H1 (cell line): ENCODE results near the gene SLC35D3. TPM values are rescaled to one million over a fixed set of nuclear protein-coding genes. Genes with fewer than 3 reads are reported as not detected.

Experiments
- CTCF ChIA-PET: fragments of 300-600 bp; sonication (Branson Sonifier 250); formaldehyde crosslinking; loops from one replicate; lab custom pipeline; 2021; ENCODE audit not compliant: partially characterized antibody; lab: Charles Lee
- POLR2A ChIA-PET: fragments of 300-600 bp; sonication (Branson Sonifier 250); formaldehyde crosslinking; loops from one replicate; lab custom pipeline; 2021; ENCODE audit warnings: inconsistent platforms; ENCODE audit not compliant: partially characterized antibody; lab: Charles Lee
- DNase-seq, 2 experiments: peaks; one replicate each; pipeline versions ENCODE4 v3.0.0 to v3.0.0-alpha.2; 2010 to 2022; ENCODE audit warnings: low spot score in 2 of 2, low read depth in 1 of 2, mixed read lengths in 1 of 2
- FAIRE-seq: peaks from 2 replicates; lab custom pipeline; 2011; peaks lifted over from hg19 to GRCh38; lab: Jason Lieb, UNC
- H2AFZ ChIP-seq: 2 replicates; pipeline ENCODE4 v1.8.1; 2012; ENCODE audit warnings: low read length, inconsistent platforms
- H2AK5ac ChIP-seq: 2 replicates; pipeline ENCODE4 v1.6.1; 2013; ENCODE audit warnings: low read depth, low read length
- H2BK120ac ChIP-seq: replicated peaks from 2 replicates; pipeline ENCODE3; 2013; ENCODE audit warnings: low read depth, low read length, inconsistent platforms
- H2BK12ac ChIP-seq: 2 replicates; pipeline ENCODE4 v1.6.1; 2013; ENCODE audit warnings: low read depth, low read length
- H2BK15ac ChIP-seq: 2 replicates; pipeline ENCODE4 v1.6.1; 2013; ENCODE audit warnings: low read length
- H2BK20ac ChIP-seq: 2 replicates; pipeline ENCODE4 v1.6.1; 2013; ENCODE audit warnings: low read length
- H2BK5ac ChIP-seq: 2 replicates; pipeline ENCODE4 v1.6.1; 2013; ENCODE audit warnings: low read depth, low read length
- H3K14ac ChIP-seq: 2 replicates; pipeline ENCODE4 v1.6.1; 2013; ENCODE audit warnings: inconsistent platforms; ENCODE audit not compliant: insufficient read length
- H3K18ac ChIP-seq: 2 replicates; pipeline ENCODE4 v1.6.1; 2013; ENCODE audit warnings: low read length; ENCODE audit errors: extremely low read depth
- H3K23ac ChIP-seq: 2 replicates; pipeline ENCODE4 v1.6.1; 2013; ENCODE audit warnings: inconsistent platforms; ENCODE audit not compliant: insufficient read length
- H3K23me2 ChIP-seq: 2 replicates; pipeline ENCODE4 v1.6.1; 2013; ENCODE audit warnings: low read depth, low read length
- H3K27ac ChIP-seq: 2 replicates; pipeline ENCODE4 v1.6.1; 2011; ENCODE audit warnings: low read depth, low read length, inconsistent platforms
- H3K27me3 ChIP-seq, 4 experiments: replicated peaks in 1 of 4; 1 replicate in 1 of 4; 2 replicates in 3 of 4; pipeline versions ENCODE4 v1.6.1 to v1.8.1; 2011 to 2013; ENCODE audit warnings: low read length in 3 of 4, mild to moderate bottlenecking in 3 of 4, inconsistent platforms in 2 of 4, mixed read lengths in 2 of 4, moderate library complexity in 1 of 4; ENCODE audit not compliant: control insufficient read depth in 3 of 4, insufficient read depth in 3 of 4; ENCODE audit errors: extremely low read depth in 1 of 4
- H3K36me3 ChIP-seq, 4 experiments: 2 replicates each; pipeline versions ENCODE4 v1.6.1 to v1.8.1; 2011 to 2013; ENCODE audit warnings: mild to moderate bottlenecking in 4 of 4, low read length in 3 of 4, moderate library complexity in 2 of 4, control low read depth in 1 of 4, inconsistent platforms in 1 of 4; ENCODE audit not compliant: insufficient read depth in 4 of 4, control insufficient read depth in 2 of 4
- H3K4ac ChIP-seq: replicated peaks from 2 replicates; pipeline ENCODE3; 2013; ENCODE audit warnings: low read length, low read depth, mixed read lengths, inconsistent platforms; ENCODE audit not compliant: insufficient read length
- H3K4me1 ChIP-seq, 4 experiments: replicated peaks in 1 of 4; 1 replicate in 1 of 4; 2 replicates in 3 of 4; pipeline versions ENCODE4 v1.6.1 to v1.8.1; 2011 to 2013; ENCODE audit warnings: low read length in 3 of 4, inconsistent platforms in 2 of 4, mixed read lengths in 1 of 4; ENCODE audit not compliant: insufficient read depth in 4 of 4, control insufficient read depth in 3 of 4
- H3K4me2 ChIP-seq, 2 experiments: 2 replicates each; pipeline versions ENCODE4 v1.6.1 to v1.8.1; 2011 to 2013; ENCODE audit warnings: low read depth in 2 of 2, low read length in 2 of 2, control low read depth in 1 of 2, inconsistent platforms in 1 of 2, mild to moderate bottlenecking in 1 of 2; ENCODE audit not compliant: insufficient read depth in 1 of 2
- H3K4me3 ChIP-seq, 4 experiments: fragments of 200-600, 300-600 bp in 1 of 4; sonication (generic), shearing (Covaris generic), sonication (Bioruptor Twin) in 1 of 4; 2 replicates each; pipeline versions ENCODE4 v1.5.1 to v1.8.1; 2011 to 2016; ENCODE audit warnings: low read length in 4 of 4, low read depth in 3 of 4, control low read depth in 2 of 4, inconsistent platforms in 2 of 4, mild to moderate bottlenecking in 2 of 4, mixed read lengths in 1 of 4, moderate library complexity in 1 of 4; ENCODE audit not compliant: insufficient read depth in 2 of 4; ENCODE audit errors: extremely low read depth in 1 of 4
- H3K56ac ChIP-seq: replicated peaks from 2 replicates; pipeline ENCODE3; 2013; ENCODE audit warnings: low read depth, mild to moderate bottlenecking, mixed read lengths, low read length, inconsistent platforms; ENCODE audit not compliant: insufficient read length
- H3K79me1 ChIP-seq: 2 replicates; pipeline ENCODE4 v1.6.1; 2013; ENCODE audit warnings: low read depth, low read length, control low read depth
- H3K79me2 ChIP-seq, 2 experiments: 2 replicates each; pipeline versions ENCODE4 v1.6.1 to v1.8.1; 2012 to 2013; ENCODE audit warnings: low read length in 2 of 2, mild to moderate bottlenecking in 2 of 2, inconsistent platforms in 1 of 2; ENCODE audit not compliant: insufficient read depth in 2 of 2, control insufficient read depth in 1 of 2
- H3K9ac ChIP-seq, 4 experiments: replicated peaks in 1 of 4; 1 replicate in 1 of 4; 2 replicates in 3 of 4; pipeline versions ENCODE4 v1.6.1 to v1.8.1; 2011 to 2013; ENCODE audit warnings: low read depth in 3 of 4, low read length in 3 of 4, control low read depth in 2 of 4, mild to moderate bottlenecking in 2 of 4, moderate library complexity in 2 of 4, inconsistent platforms in 1 of 4; ENCODE audit errors: extremely low read depth in 1 of 4
- H3K9me3 ChIP-seq, 2 experiments: 2 replicates each; pipeline versions ENCODE4 v1.6.1 to v1.8.1; 2012 to 2013; ENCODE audit warnings: mild to moderate bottlenecking in 2 of 2, moderate library complexity in 2 of 2, control low read depth in 1 of 2, inconsistent platforms in 1 of 2, low read depth in 1 of 2, low read length in 1 of 2, mixed read lengths in 1 of 2; ENCODE audit not compliant: insufficient read depth in 2 of 2
- H4K20me1 ChIP-seq, 2 experiments: replicated peaks in 1 of 2; 2 replicates each; pipeline versions ENCODE3 to v1.8.1; 2011 to 2013; ENCODE audit warnings: inconsistent platforms in 2 of 2, low read length in 2 of 2, mild to moderate bottlenecking in 1 of 2; ENCODE audit not compliant: insufficient read depth in 2 of 2, control insufficient read depth in 1 of 2
- H4K5ac ChIP-seq: 2 replicates; pipeline ENCODE4 v1.6.1; 2013; ENCODE audit warnings: low read length, low read depth, mixed read lengths, inconsistent platforms; ENCODE audit not compliant: insufficient read length
- H4K8ac ChIP-seq: 2 replicates; pipeline ENCODE4 v1.8.0; 2013; ENCODE audit warnings: mild to moderate bottlenecking, moderate library complexity, low read length, inconsistent platforms; ENCODE audit not compliant: insufficient read depth; ENCODE audit errors: extremely low read depth
- H4K91ac ChIP-seq: replicated peaks from 2 replicates; pipeline ENCODE3; 2013; ENCODE audit warnings: low read length, mixed read lengths, inconsistent platforms; ENCODE audit not compliant: insufficient read length
- E2F6 ChIP-seq: IDR thresholded peaks from 2 replicates; pipeline ENCODE4 v1.6.1; 2012; ENCODE audit warnings: inconsistent platforms
- HDAC6 ChIP-seq: IDR thresholded peaks from one replicate; pipeline ENCODE4 v1.7.1; 2012; ENCODE audit warnings: low read depth, mild to moderate bottlenecking, inconsistent platforms, low read length, moderate library complexity
- RNF2 ChIP-seq: fragments of 200-900, 300-1000 bp; sonication (generic); IDR thresholded peaks from 2 replicates; pipeline ENCODE4 v1.7.1; 2016; ENCODE audit warnings: borderline replicate concordance, low read depth, mild to moderate bottlenecking, antibody characterized with exemption, low read length; ENCODE audit not compliant: poor library complexity, severe bottlenecking; ENCODE audit errors: missing control alignments
- SIN3A ChIP-seq, 2 experiments: IDR thresholded peaks in 1 of 2; conservative IDR thresholded peaks in 1 of 2; 2 replicates each; pipeline ENCODE4 v1.6.1; 2011 to 2012; ENCODE audit warnings: low read length in 2 of 2, improper control_type of control experiment in 1 of 2, low read depth in 1 of 2, mild to moderate bottlenecking in 1 of 2
- SP1 ChIP-seq: IDR thresholded peaks from 2 replicates; pipeline ENCODE4 v1.6.1; 2011; ENCODE audit warnings: low read depth, low read length
- USF2 ChIP-seq: IDR thresholded peaks from 2 replicates; pipeline ENCODE4 v1.6.1; 2011; ENCODE audit warnings: low read length, improper control_type of control experiment
- WGBS, 2 experiments: shearing (Covaris generic) in 1 of 2; methylation state at CpG; one replicate each; pipeline versions ENCODE4 v1.1.6 to v1.1.7; 2013 to 2015; ENCODE audit warnings: low lambda C conversion rate in 2 of 2, mixed read lengths in 2 of 2, inconsistent platforms in 1 of 2, low coverage in 1 of 2, missing lambda C conversion rate in 1 of 2; ENCODE audit not compliant: insufficient replicate concordance in 2 of 2, insufficient coverage in 1 of 2, insufficient read length in 1 of 2; ENCODE audit errors: extremely low coverage in 1 of 2, missing lambda C conversion rate in 1 of 2; 5-methylcytosine and 5-hydroxymethylcytosine counted together
- polyA plus RNA-seq, 7 experiments: library from polyadenylated mRNA; depleted of rRNA in 3 of 7; stranded (reverse) in 5 of 7; unstranded in 2 of 7; fragments of >200 nt in 5 of 7; fragments of 200-250 nt in 2 of 7; gene quantifications; 1 replicate in 5 of 7; 2 replicates in 1 of 7; 4 replicates in 1 of 7; pipeline versions ENCODE4 v1.2.1 to v1.2.3, GENCODE V29; 2011 to 2013; ENCODE audit warnings: missing spikeins in 2 of 7, mixed read lengths in 2 of 7
- total RNA-seq: library from RNA; stranded (reverse); fragmentation: NEBNext Ultra II Directional; extraction: Animal tissue kit (Norgen Biotek cat#: 25700); gene quantifications from 2 replicates; pipeline ENCODE4 v1.2.1, GENCODE V29; 2021

The SLC35D3 gene
- total and polyA plus RNA-seq, 2 of the 8 experiments (the other 6 are each of a cell fraction or from before 2014, with no cell fraction given) = 0.27 to 0.39 TPM

DNA sequence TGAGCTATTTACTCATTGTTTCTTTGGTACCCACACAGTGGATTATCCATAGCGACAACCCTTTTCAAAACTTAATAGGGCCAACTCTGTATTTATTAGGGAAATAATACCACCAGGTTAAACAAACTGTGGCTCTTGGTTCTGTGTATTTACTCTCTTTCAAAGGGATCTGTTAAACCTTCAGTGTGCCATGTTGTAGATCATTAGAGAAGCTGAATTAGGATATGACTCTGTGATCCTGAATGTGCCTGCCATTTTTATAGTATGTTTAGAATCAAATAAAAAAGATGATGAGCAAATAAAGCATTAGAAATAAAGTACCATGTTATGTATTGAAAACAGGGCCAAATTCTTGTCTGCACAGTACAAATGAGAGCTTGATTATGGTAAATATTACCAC is 25.0 kb upstream of the SLC35D3 start:
- no peaks in the 10 kb centered on the region; the same call in 1 of the 2 replicates for H3K79me1 ChIP-seq
- no peak overlapping the region for H3K9ac ChIP-seq
- ChIA-PET CTCF (interaction anchor here (0.6 to 1.3 kb wide), 3 partner anchors 11 to 253 kb away, joined by 3 to 5 read pairs (median 4); no protein-coding TSS in a partner anchor), POLR2A (interaction anchor here (0.8 kb wide), 1 partner anchor 17 kb away, joined by 3 read pairs; no protein-coding TSS in a partner anchor)
- TF ChIP-seq E2F6 (no peak), RNF2 (no peak), SIN3A (conservative IDR thresholded peaks at IDR 0.05 in 1 of 2, IDR thresholded peaks at IDR 0.05 in 1 of 2; ENCODE audit: low read depth in 1 of 2, low read length in 2 of 2) (no peak), SP1 (no peak), USF2 (no peak), HDAC6 (no peak)
- H2BK15ac ChIP-seq = no peak overlapping the region
- no peak overlapping the region for H3K56ac ChIP-seq
- no peak overlapping the region for H4K91ac ChIP-seq
- H3K79me2 ChIP-seq = no peaks in the 10 kb centered on the region
- DNase-seq (no peak), FAIRE-seq (no peak)
- H4K8ac ChIP-seq = no peak overlapping the region
- H3K36me3 ChIP-seq = peaks cover 0 to 3% (median 1%) of the 10 kb centered on the region in 4 experiments; a peak in 3 of 8 replicates
- WGBS, 2 experiments = 82% methylated on average over 1 of the region's 1 CpG; no CpG with 5 or more reads in 1 of the 2 experiments
- no peak overlapping the region for H3K23ac ChIP-seq
- H3K14ac ChIP-seq = no peak overlapping the region
- H3K4me2 ChIP-seq = no peak overlapping the region
- no peak overlapping the region for H3K18ac ChIP-seq
- no peaks in the 10 kb centered on the region for H3K4me1 ChIP-seq
- H3K27me3 ChIP-seq = no peaks in the 10 kb centered on the region
- H2BK5ac ChIP-seq = no peak overlapping the region
- H2BK12ac ChIP-seq = no peak overlapping the region
- H3K4me3 ChIP-seq = no peak overlapping the region
- H3K23me2 ChIP-seq = no peaks in the 10 kb centered on the region
- H2BK120ac ChIP-seq = no peak overlapping the region
- no peaks in the 10 kb centered on the region for H3K9me3 ChIP-seq
- H3K27ac ChIP-seq = no peak overlapping the region
- H2AK5ac ChIP-seq = no peak overlapping the region
- no peak overlapping the region for H3K4ac ChIP-seq
- no peak overlapping the region for H2BK20ac ChIP-seq
- no peak overlapping the region for H4K5ac ChIP-seq
- H2AFZ ChIP-seq = no peak overlapping the region
- H4K20me1 ChIP-seq = no peaks in the 10 kb centered on the region
